DND-41 (cell line): ENCODE results near the gene FARP1.

Source experiments
- ATAC-seq: fragments of 200-7000 bp; cut with Tn5 transposase; 3 replicates; pipeline ENCODE4 v1.9.1; 2021; ENCODE audit warnings: low read depth; ENCODE audit not compliant: insufficient read depth
- DNase-seq: peaks from one replicate; pipeline ENCODE4 v3.0.0-alpha.2; 2020
- H2AFZ ChIP-seq: 2 replicates; pipeline ENCODE4 v1.6.0; 2012; ENCODE audit warnings: low read depth, low read length
- H3K27ac ChIP-seq: 2 replicates; pipeline ENCODE4 v1.5.1; 2012; ENCODE audit warnings: low read length, inconsistent platforms
- H3K27me3 ChIP-seq: fragments of 200-600 bp; sonication (generic); 2 replicates; pipeline ENCODE4 v1.6.0; 2012; ENCODE audit warnings: low read length, mild to moderate bottlenecking, inconsistent platforms; ENCODE audit not compliant: insufficient read depth, poor library complexity
- H3K36me3 ChIP-seq: 2 replicates; pipeline ENCODE4 v1.5.1; 2012; ENCODE audit warnings: low read length, inconsistent platforms; ENCODE audit not compliant: insufficient read depth
- H3K4me1 ChIP-seq: 2 replicates; pipeline ENCODE4 v1.5.1; 2012; ENCODE audit warnings: mild to moderate bottlenecking, low read length; ENCODE audit not compliant: insufficient read depth
- H3K4me2 ChIP-seq: 2 replicates; pipeline ENCODE4 v1.6.0; 2012; ENCODE audit warnings: mild to moderate bottlenecking, moderate library complexity, low read length, inconsistent platforms; ENCODE audit not compliant: insufficient read depth
- H3K4me3 ChIP-seq, 2 experiments: fragments of 200-600 bp in 1 of 2; shearing (Covaris generic) in 1 of 2; 2 replicates each; pipeline ENCODE4 v1.5.1; 2012 to 2016; ENCODE audit warnings: inconsistent platforms in 2 of 2, low read length in 2 of 2, mild to moderate bottlenecking in 2 of 2, low read depth in 1 of 2, moderate library complexity in 1 of 2
- H3K79me2 ChIP-seq: 2 replicates; pipeline ENCODE4 v1.6.0; 2012; ENCODE audit warnings: low read length, inconsistent platforms; ENCODE audit not compliant: insufficient read depth
- H3K9ac ChIP-seq: 2 replicates; pipeline ENCODE4 v1.6.0; 2012; ENCODE audit warnings: low read depth, mild to moderate bottlenecking, inconsistent platforms, low read length, moderate library complexity
- H3K9me3 ChIP-seq: 2 replicates; pipeline ENCODE4 v1.5.1; 2012; ENCODE audit warnings: low read length, moderate library complexity, mild to moderate bottlenecking, inconsistent platforms; ENCODE audit not compliant: insufficient read depth, severe bottlenecking
- H4K20me1 ChIP-seq: 2 replicates; pipeline ENCODE4 v1.6.0; 2012; ENCODE audit warnings: low read length; ENCODE audit not compliant: insufficient read depth
- EZH2 ChIP-seq: IDR thresholded peaks from 3 replicates; pipeline ENCODE4 v1.6.1; 2012; ENCODE audit warnings: borderline replicate concordance, low read depth, mild to moderate bottlenecking, moderate library complexity, low read length, inconsistent platforms; ENCODE audit not compliant: severe bottlenecking
- TF ChIP-seq, protein P1 (sequence below): IDR thresholded peaks from 2 replicates; pipeline ENCODE4 v1.5.1; 2012; ENCODE audit warnings: borderline replicate concordance, low read length, moderate library complexity, mild to moderate bottlenecking; ENCODE audit not compliant: poor library complexity, severe bottlenecking; ENCODE audit errors: extremely low read depth

FARP1 gene

GRCh38 chr13:98300956-98301641 lies 158.2 kb downstream of the FARP1 start:
- no peak overlapping the region for H3K27ac ChIP-seq
- H3K4me3 ChIP-seq, result no peak overlapping the region
- H3K4me1 ChIP-seq, result no peaks in the 10 kb centered on the region
- H3K36me3 ChIP-seq, result no peaks in the 10 kb centered on the region
- H3K27me3 ChIP-seq, result peaks cover 12% of the 10 kb centered on the region
- no peak overlapping the region for H3K9ac ChIP-seq
- TF ChIP-seq, protein P1, sequence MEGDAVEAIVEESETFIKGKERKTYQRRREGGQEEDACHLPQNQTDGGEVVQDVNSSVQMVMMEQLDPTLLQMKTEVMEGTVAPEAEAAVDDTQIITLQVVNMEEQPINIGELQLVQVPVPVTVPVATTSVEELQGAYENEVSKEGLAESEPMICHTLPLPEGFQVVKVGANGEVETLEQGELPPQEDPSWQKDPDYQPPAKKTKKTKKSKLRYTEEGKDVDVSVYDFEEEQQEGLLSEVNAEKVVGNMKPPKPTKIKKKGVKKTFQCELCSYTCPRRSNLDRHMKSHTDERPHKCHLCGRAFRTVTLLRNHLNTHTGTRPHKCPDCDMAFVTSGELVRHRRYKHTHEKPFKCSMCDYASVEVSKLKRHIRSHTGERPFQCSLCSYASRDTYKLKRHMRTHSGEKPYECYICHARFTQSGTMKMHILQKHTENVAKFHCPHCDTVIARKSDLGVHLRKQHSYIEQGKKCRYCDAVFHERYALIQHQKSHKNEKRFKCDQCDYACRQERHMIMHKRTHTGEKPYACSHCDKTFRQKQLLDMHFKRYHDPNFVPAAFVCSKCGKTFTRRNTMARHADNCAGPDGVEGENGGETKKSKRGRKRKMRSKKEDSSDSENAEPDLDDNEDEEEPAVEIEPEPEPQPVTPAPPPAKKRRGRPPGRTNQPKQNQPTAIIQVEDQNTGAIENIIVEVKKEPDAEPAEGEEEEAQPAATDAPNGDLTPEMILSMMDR, result no peak
- no peak for TF ChIP-seq EZH2
- H3K4me2 ChIP-seq, result no peak overlapping the region
- DNase-seq (no peak), ATAC-seq (no peak)
- no peaks in the 10 kb centered on the region for H4K20me1 ChIP-seq
- no peak overlapping the region for H2AFZ ChIP-seq
- no peaks in the 10 kb centered on the region for H3K9me3 ChIP-seq
- H3K79me2 ChIP-seq, result no peaks in the 10 kb centered on the region

DNA sequence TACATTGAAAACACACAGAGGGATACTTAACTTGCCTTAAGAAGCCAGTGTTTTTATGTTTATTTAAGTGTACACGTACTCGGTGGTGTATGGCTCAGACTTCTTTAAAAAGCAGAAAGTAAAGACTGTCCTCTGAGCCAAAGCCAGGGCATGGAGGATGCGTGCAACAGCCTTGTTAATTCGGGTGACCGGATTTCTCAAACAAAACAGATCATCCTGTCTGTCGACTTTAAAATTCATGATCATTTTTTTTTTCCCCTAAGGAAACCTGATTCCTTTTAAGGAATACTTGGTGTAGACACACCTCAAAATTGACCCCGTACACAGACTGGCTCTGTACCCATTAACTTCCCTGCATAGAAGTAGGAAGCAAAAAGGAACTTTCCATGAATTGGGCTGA lies 158.8 kb downstream of the FARP1 start:
- H3K27ac ChIP-seq, result no peak overlapping the region
- no peak overlapping the region for H2AFZ ChIP-seq
- H3K4me1 ChIP-seq, result no peaks in the 10 kb centered on the region
- no peak overlapping the region for H3K4me2 ChIP-seq
- no peaks in the 10 kb centered on the region for H3K79me2 ChIP-seq
- no peaks in the 10 kb centered on the region for H3K36me3 ChIP-seq
- TF ChIP-seq, protein P1, result no peak
- TF ChIP-seq EZH2, result no peak
- no peak overlapping the region for H3K9ac ChIP-seq
- DNase-seq (no peak), ATAC-seq (no peak)
- H4K20me1 ChIP-seq, result no peaks in the 10 kb centered on the region
- H3K4me3 ChIP-seq, result no peak overlapping the region
- peaks cover 9% of the 10 kb centered on the region for H3K27me3 ChIP-seq
- no peaks in the 10 kb centered on the region for H3K9me3 ChIP-seq

GRCh38 chr13:98303858-98304257 lies 161.0 kb downstream of the FARP1 start:
- Histone ChIP-seq H3K4me3 (no peak overlapping the region), H3K9ac (no peak overlapping the region), H3K79me2 (no peaks in the 10 kb centered on the region), H2AFZ (no peak overlapping the region), H3K27me3 (peaks cover 6% of the 10 kb centered on the region), H3K27ac (no peak overlapping the region), H3K9me3 (no peaks in the 10 kb centered on the region), H4K20me1 (no peaks in the 10 kb centered on the region), H3K36me3 (no peaks in the 10 kb centered on the region), H3K4me2 (no peak overlapping the region), H3K4me1 (no peaks in the 10 kb centered on the region)
- DNase-seq (no peak), ATAC-seq (no peak)
- TF ChIP-seq, protein P1, result no peak
- no peak for TF ChIP-seq EZH2
